HG03045 (cell line): ENCODE data around the gene CLK1.
"Not testable (repeated sequence)": the region's sequence is repeated elsewhere in the genome, so short reads cannot be mapped to it uniquely, and the experiment has no call there.

Experiments used
- ATAC-seq: cut with Tn5 transposase; IDR thresholded peaks from one replicate; pipeline ENCODE4 v1.9.1; 2021; ENCODE audit warnings: mild to moderate bottlenecking, moderate library complexity; ENCODE audit not compliant: unreplicated experiment

Gene CLK1

GRCh38 chr2:200851398-200852248 lies 12.8 kb downstream of the CLK1 start:
- ATAC-seq: no peak

GRCh38 chr2:200850512-200851256 lies 13.8 kb downstream of the CLK1 start:
- ATAC-seq: no peak

GRCh38 chr2:200847939-200848338 lies 16.5 kb downstream of the CLK1 start:
- no peak for ATAC-seq

GRCh38 chr2:200847269-200847668 lies 17.2 kb downstream of the CLK1 start:
- no peak for ATAC-seq

- ATAC-seq: no peak
Measured at GRCh38 chr2:200845669-200846325, 18.7 kb downstream of the CLK1 start.

- no peak for ATAC-seq
Measured at GRCh38 chr2:200845194-200845593, 19.3 kb downstream of the CLK1 start.

GRCh38 chr2:200843993-200844948 lies 20.2 kb downstream of the CLK1 start:
- no peak for ATAC-seq

GRCh38 chr2:200839513-200839912 lies 24.9 kb downstream of the CLK1 start:
- ATAC-seq: no peak

GRCh38 chr2:200834701-200835100 lies 29.8 kb downstream of the CLK1 start:
- no peak for ATAC-seq

GRCh38 chr2:200829258-200829655 lies 35.2 kb downstream of the CLK1 start:
- ATAC-seq: no peak

GRCh38 chr2:200828572-200829257 lies 35.7 kb downstream of the CLK1 start:
- ATAC-seq: no peak

GRCh38 chr2:200828104-200828503 lies 36.4 kb downstream of the CLK1 start:
- ATAC-seq: no peak

GRCh38 chr2:200821686-200822245 lies 42.7 kb downstream of the CLK1 start:
- no peak for ATAC-seq

- no peak for ATAC-seq
Measured at GRCh38 chr2:200820573-200821234, 43.8 kb downstream of the CLK1 start.

- ATAC-seq: not testable (repeated sequence)
Measured at GRCh38 chr2:200818732-200819131, 45.7 kb downstream of the CLK1 start.

GRCh38 chr2:200814917-200815316 lies 49.5 kb downstream of the CLK1 start:
- ATAC-seq: no peak

GRCh38 chr2:200814276-200814815 lies 50.1 kb downstream of the CLK1 start:
- ATAC-seq: peak; percentile 15

- peak; percentile 36 for ATAC-seq
Measured at GRCh38 chr2:200812122-200813022, 52.1 kb downstream of the CLK1 start.
